Hypothalamus (tissue), 51 donors: ENCODE data around the gene CTNNBL1.

ENCODE experiments used
- DNase-seq, 51 donors: peaks; one replicate each; lab custom pipeline; 2025; lab: John Stamatoyannopoulos, UW

Gene CTNNBL1

GRCh38 chr20:37911261-37911660, 217.4 kb downstream of the CTNNBL1 start:
- DNase-seq = no peak

GRCh38 chr20:37911838-37912281, 218.0 kb downstream of the CTNNBL1 start:
- peak in 4 of 51 donors; percentile 5 to 54 (median 12) for DNase-seq

- DNase-seq = peak in 1 of 51 donors; percentile 37
Measured at GRCh38 chr20:37912874-37913273, 219.0 kb downstream of the CTNNBL1 start.

GRCh38 chr20:37913567-37914366, 219.9 kb downstream of the CTNNBL1 start:
- DNase-seq = no peak

- DNase-seq = no peak
Measured at GRCh38 chr20:37914367-37914671, 220.5 kb downstream of the CTNNBL1 start.

GRCh38 chr20:37914672-37915433, 221.0 kb downstream of the CTNNBL1 start:
- DNase-seq = peak in 4 of 51 donors; percentile 11 to 25 (median 16)

- no peak for DNase-seq
Measured at GRCh38 chr20:37915434-37915787, 221.6 kb downstream of the CTNNBL1 start.

GRCh38 chr20:37915800-37916570, 222.2 kb downstream of the CTNNBL1 start:
- peak in 1 of 51 donors; percentile 11 for DNase-seq

GRCh38 chr20:37917461-37917860, 223.6 kb downstream of the CTNNBL1 start:
- no peak for DNase-seq

- DNase-seq = no peak
Measured at GRCh38 chr20:37918035-37918434, 224.2 kb downstream of the CTNNBL1 start.

GRCh38 chr20:37919389-37920040, 225.7 kb downstream of the CTNNBL1 start:
- no peak for DNase-seq

GRCh38 chr20:37920270-37920669, 226.4 kb downstream of the CTNNBL1 start:
- no peak for DNase-seq

GRCh38 chr20:37920679-37921322, 227.0 kb downstream of the CTNNBL1 start:
- DNase-seq = no peak

- DNase-seq = no peak
Measured at GRCh38 chr20:37921341-37921929, 227.6 kb downstream of the CTNNBL1 start.
